Keratinocyte (primary cell): ENCODE measurements around the gene UMODL1. TPM values are rescaled to one million over a fixed set of nuclear protein-coding genes. Genes with fewer than 3 reads are reported as not detected.

ENCODE experiments used
- DNase-seq: peaks from one replicate; pipeline ENCODE4 v3.0.0-alpha.2; 2011; ENCODE audit warnings: low read depth, missing footprints, low spot score
- FAIRE-seq: peaks from 2 replicates; lab custom pipeline; 2011; peaks lifted over from hg19 to GRCh38; lab: Jason Lieb, UNC
- H2AFZ ChIP-seq: 2 replicates; pipeline ENCODE4 v1.6.0; 2012; ENCODE audit warnings: low read length, control low read depth, inconsistent platforms; ENCODE audit not compliant: control insufficient read depth
- H3K27ac ChIP-seq: 2 replicates; pipeline ENCODE4 v1.5.1; 2011; ENCODE audit warnings: low read length; ENCODE audit not compliant: control insufficient read depth, insufficient read depth
- H3K27me3 ChIP-seq: 3 replicates; pipeline ENCODE4 v1.6.0; 2011; ENCODE audit warnings: low read length; ENCODE audit not compliant: control insufficient read depth, insufficient read depth; ENCODE audit errors: extremely low read depth
- H3K36me3 ChIP-seq, 2 experiments: 2 replicates in 1 of 2; 3 replicates in 1 of 2; pipeline ENCODE4 v1.5.1; 2011; ENCODE audit warnings: low read length in 2 of 2, mild to moderate bottlenecking in 1 of 2; ENCODE audit not compliant: control insufficient read depth in 2 of 2, insufficient read depth in 2 of 2; ENCODE audit errors: extremely low read depth in 1 of 2
- H3K4me1 ChIP-seq: 3 replicates; pipeline ENCODE4 v1.5.1; 2011; ENCODE audit warnings: low read length; ENCODE audit not compliant: control insufficient read depth, insufficient read depth; ENCODE audit errors: extremely low read depth
- H3K4me2 ChIP-seq: 3 replicates; pipeline ENCODE4 v1.6.0; 2011; ENCODE audit warnings: low read depth, low read length; ENCODE audit not compliant: control insufficient read depth, insufficient read depth; ENCODE audit errors: extremely low read depth
- H3K4me3 ChIP-seq, 3 experiments: fragments of 200-600 bp in 1 of 3; sonication (generic) in 1 of 3; 2 replicates in 2 of 3; 3 replicates in 1 of 3; pipeline ENCODE4 v1.5.1; 2011 to 2016; ENCODE audit warnings: low read length in 3 of 3, mild to moderate bottlenecking in 3 of 3, control low read depth in 2 of 3, inconsistent platforms in 1 of 3, low read depth in 1 of 3, mixed read lengths in 1 of 3, mixed run types in 1 of 3, moderate library complexity in 1 of 3; ENCODE audit not compliant: control insufficient read depth in 2 of 3, insufficient read depth in 2 of 3; ENCODE audit errors: extremely low read depth in 1 of 3
- H3K79me2 ChIP-seq: 2 replicates; pipeline ENCODE4 v1.6.0; 2012; ENCODE audit warnings: low read length; ENCODE audit not compliant: control insufficient read depth, insufficient read depth
- H3K9ac ChIP-seq: 3 replicates; pipeline ENCODE4 v1.6.0; 2011; ENCODE audit warnings: low read length; ENCODE audit not compliant: control insufficient read depth, insufficient read depth; ENCODE audit errors: extremely low read depth
- H3K9me1 ChIP-seq: 3 replicates; pipeline ENCODE4 v1.6.0; 2011; ENCODE audit warnings: low read length; ENCODE audit not compliant: control insufficient read depth, insufficient read depth; ENCODE audit errors: extremely low read depth
- H3K9me3 ChIP-seq: 2 replicates; pipeline ENCODE4 v1.5.1; 2012; ENCODE audit warnings: low read depth, low read length; ENCODE audit not compliant: control insufficient read depth
- H4K20me1 ChIP-seq: 3 replicates; pipeline ENCODE4 v1.6.0; 2011; ENCODE audit warnings: low read length; ENCODE audit not compliant: control insufficient read depth, insufficient read depth; ENCODE audit errors: extremely low read depth
- EZH2 ChIP-seq: IDR thresholded peaks from one replicate; pipeline ENCODE4 v1.6.1; 2012; ENCODE audit warnings: inconsistent platforms, mild to moderate bottlenecking, low read length, moderate library complexity
- dilution Hi-C: fragments of 300-500 bp; cut with MboI; formaldehyde crosslinking; loops from one replicate; pipeline ENCODE4 v1.7.0; 2020; ENCODE audit warnings: low sequenced_read_pairs; ENCODE audit not compliant: extremely low pct_ligation_motif_present
- polyA plus RNA-seq, 5 experiments: library from polyadenylated mRNA; depleted of rRNA in 3 of 5; stranded (reverse) in 3 of 5; stranded (forward) in 1 of 5; unstranded in 1 of 5; fragments of >200 nt; gene quantifications; 1 replicate in 1 of 5; 2 replicates in 3 of 5; 3 replicates in 1 of 5; pipeline versions ENCODE4 v1.2.1 to v1.2.3, GENCODE V29; 2011 to 2012; ENCODE audit warnings: missing spikeins in 2 of 5, low read depth in 1 of 5, low replicate concordance in 1 of 5
- TF ChIP-seq, protein P1 (sequence below), 3 experiments: IDR thresholded peaks in 1 of 3; conservative IDR thresholded peaks in 1 of 3; optimal IDR thresholded peaks in 1 of 3; 2 replicates in 2 of 3; 3 replicates in 1 of 3; pipeline versions ENCODE3 to v1.5.1; 2011; ENCODE audit warnings: low read length in 3 of 3, mild to moderate bottlenecking in 3 of 3, moderate library complexity in 2 of 3, control low read depth in 1 of 3, inconsistent platforms in 1 of 3; ENCODE audit not compliant: insufficient read depth in 2 of 3; ENCODE audit errors: extremely low read depth in 1 of 3

UMODL1 gene
- polyA plus RNA-seq, 1 donor (not counting 4 experiments of a cell fraction or from before 2014, with no cell fraction given) = 0.03 TPM

DNA sequence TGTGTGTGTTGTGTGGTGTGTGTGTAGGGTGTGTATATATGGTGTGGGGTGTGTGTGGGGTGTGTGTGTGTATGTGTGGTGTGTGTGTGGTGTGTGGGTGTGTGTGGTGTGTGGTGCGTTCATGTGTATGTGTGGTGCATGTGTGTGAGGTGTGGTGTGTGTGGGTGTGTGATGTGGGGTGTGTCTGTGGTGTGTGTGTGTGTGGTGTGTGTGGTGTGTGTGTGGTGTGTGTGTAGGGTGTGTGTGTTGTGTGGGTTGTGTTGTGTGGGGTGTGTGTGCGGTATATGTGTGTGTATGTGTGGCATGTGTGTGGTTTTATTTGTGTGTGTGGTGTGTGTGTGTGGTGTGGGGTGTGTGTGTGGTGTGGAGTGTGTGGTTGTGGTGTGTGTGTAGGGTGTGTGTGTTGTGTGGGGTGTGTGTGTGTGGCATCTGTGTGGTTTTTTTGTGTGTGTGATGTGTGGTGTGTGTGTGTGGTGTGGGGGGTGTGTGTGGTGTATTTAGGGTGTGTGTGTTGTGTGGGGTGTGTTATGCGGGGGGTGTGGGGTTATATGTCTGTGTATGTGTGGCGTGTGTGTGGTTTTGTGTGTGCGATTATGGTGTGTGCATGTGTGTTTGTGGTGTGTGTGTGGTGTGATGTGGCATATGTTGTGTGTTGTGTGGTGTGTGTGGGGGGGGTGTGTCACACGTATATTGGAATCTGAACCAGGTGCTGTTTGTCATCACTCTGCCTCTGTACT is 43.9 kb upstream of the UMODL1 start:
- Histone ChIP-seq H3K9me3 (no peaks in the 10 kb centered on the region), H3K27ac (no peak overlapping the region), H4K20me1 (no peaks in the 10 kb centered on the region), H3K9me1 (no peaks in the 10 kb centered on the region), H3K79me2 (no peaks in the 10 kb centered on the region), H3K9ac (no peak overlapping the region), H3K4me2 (no peak overlapping the region), H2AFZ (no peak overlapping the region), H3K36me3 (no peaks in the 10 kb centered on the region), H3K4me1 (no peaks in the 10 kb centered on the region), H3K4me3 (no peak overlapping the region), H3K27me3 (peaks cover 19% of the 10 kb centered on the region)
- DNase-seq (no peak), FAIRE-seq (no peak)
- dilution Hi-C loops = no loop called here
- no peak for TF ChIP-seq EZH2
- TF ChIP-seq, protein P1, sequence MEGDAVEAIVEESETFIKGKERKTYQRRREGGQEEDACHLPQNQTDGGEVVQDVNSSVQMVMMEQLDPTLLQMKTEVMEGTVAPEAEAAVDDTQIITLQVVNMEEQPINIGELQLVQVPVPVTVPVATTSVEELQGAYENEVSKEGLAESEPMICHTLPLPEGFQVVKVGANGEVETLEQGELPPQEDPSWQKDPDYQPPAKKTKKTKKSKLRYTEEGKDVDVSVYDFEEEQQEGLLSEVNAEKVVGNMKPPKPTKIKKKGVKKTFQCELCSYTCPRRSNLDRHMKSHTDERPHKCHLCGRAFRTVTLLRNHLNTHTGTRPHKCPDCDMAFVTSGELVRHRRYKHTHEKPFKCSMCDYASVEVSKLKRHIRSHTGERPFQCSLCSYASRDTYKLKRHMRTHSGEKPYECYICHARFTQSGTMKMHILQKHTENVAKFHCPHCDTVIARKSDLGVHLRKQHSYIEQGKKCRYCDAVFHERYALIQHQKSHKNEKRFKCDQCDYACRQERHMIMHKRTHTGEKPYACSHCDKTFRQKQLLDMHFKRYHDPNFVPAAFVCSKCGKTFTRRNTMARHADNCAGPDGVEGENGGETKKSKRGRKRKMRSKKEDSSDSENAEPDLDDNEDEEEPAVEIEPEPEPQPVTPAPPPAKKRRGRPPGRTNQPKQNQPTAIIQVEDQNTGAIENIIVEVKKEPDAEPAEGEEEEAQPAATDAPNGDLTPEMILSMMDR (optimal IDR thresholded peaks at IDR 0.05 in 1 of 3, IDR thresholded peaks at IDR 0.05 in 1 of 3, conservative IDR thresholded peaks at IDR 0.05 in 1 of 3; ENCODE audit: extremely low read depth in 1 of 3, insufficient read depth in 2 of 3, low read length in 3 of 3) = no peak

DNA sequence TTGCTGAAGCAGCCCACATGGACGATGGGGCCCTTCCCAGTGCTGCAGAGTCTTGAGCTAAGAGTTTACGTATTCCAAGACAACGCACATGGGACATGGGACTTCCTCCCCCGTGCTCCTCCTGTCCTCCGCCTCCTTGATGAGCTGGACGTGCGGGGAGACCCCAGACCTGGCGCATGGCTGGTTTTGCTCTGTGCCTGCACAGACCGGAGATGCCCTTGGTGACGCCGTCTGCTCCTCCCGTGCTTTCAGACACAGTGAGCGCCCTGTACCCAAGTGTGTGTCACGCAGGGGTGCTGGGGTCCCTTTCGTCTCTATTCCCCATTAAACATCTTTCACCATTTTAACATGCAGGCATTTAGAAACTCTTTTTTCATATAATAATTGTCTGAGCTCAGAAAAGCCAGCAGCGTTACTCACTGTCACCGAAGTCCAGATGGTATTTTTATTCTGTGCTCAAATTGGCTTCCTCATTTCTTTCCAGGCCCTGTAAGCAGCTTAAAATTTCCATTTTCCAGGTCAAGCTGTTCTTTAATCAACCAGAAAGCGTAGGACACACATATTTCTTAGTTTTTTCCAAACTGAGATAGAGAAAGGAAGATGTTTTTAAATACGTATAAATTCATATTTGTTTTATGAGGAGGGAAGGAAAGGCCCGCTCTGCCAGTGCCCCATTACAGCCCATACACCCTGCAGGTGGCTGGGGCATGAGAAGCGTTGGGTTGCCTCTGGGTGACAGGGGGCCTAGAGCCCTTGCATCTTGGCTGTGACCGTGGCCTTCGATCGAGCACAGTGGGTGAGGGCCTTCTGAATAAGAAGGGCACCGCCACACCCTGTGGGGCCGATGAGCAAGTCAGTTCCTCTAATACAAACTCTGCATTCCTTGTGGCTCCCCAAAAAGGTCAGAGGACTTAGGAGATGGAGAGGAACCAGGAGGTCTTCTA is 43.0 kb upstream of the UMODL1 start:
- Histone ChIP-seq H3K9me3 (no peaks in the 10 kb centered on the region), H3K27me3 (peaks cover 17% of the 10 kb centered on the region), H3K9me1 (no peaks in the 10 kb centered on the region), H3K4me3 (no peak overlapping the region), H3K4me2 (no peak overlapping the region), H3K36me3 (no peaks in the 10 kb centered on the region), H3K27ac (no peak overlapping the region), H3K4me1 (no peaks in the 10 kb centered on the region), H4K20me1 (no peaks in the 10 kb centered on the region), H2AFZ (no peak overlapping the region), H3K9ac (no peak overlapping the region), H3K79me2 (no peaks in the 10 kb centered on the region)
- dilution Hi-C loops = no loop called here
- FAIRE-seq (no peak), DNase-seq (no peak)
- no peak for TF ChIP-seq EZH2
- TF ChIP-seq, protein P1 (optimal IDR thresholded peaks at IDR 0.05 in 1 of 3, IDR thresholded peaks at IDR 0.05 in 1 of 3, conservative IDR thresholded peaks at IDR 0.05 in 1 of 3; ENCODE audit: extremely low read depth in 1 of 3, insufficient read depth in 2 of 3, low read length in 3 of 3) = no peak
